Fibroblast of lung (primary cell): ENCODE data around the gene CYP11A1. TPM values are rescaled to one million over a fixed set of nuclear protein-coding genes. Genes with fewer than 3 reads are reported as not detected.

Experiments used
- DNase-seq, 2 donors: peaks; one replicate each; pipeline versions ENCODE4 v3.0.0 to v3.0.0-alpha.2; 2010; ENCODE audit warnings: low read depth in 2 of 2
- H2AFZ ChIP-seq: 2 replicates; pipeline ENCODE4 v1.5.1; 2012; ENCODE audit warnings: low read length, control low read depth, inconsistent platforms
- H3K27ac ChIP-seq: 2 replicates; pipeline ENCODE4 v1.5.1; 2011; ENCODE audit warnings: low read length, control low read depth; ENCODE audit not compliant: insufficient read depth
- H3K27me3 ChIP-seq: 2 replicates; pipeline ENCODE4 v1.5.1; 2011; ENCODE audit warnings: mild to moderate bottlenecking, low read length; ENCODE audit not compliant: control insufficient read depth, insufficient read depth
- H3K36me3 ChIP-seq: 2 replicates; pipeline ENCODE4 v1.5.1; 2011; ENCODE audit warnings: low read length; ENCODE audit not compliant: control insufficient read depth, insufficient read depth
- H3K4me1 ChIP-seq: 2 replicates; pipeline ENCODE4 v1.5.1; 2011; ENCODE audit warnings: low read length; ENCODE audit not compliant: control insufficient read depth, insufficient read depth; ENCODE audit errors: extremely low read depth
- H3K4me2 ChIP-seq: 2 replicates; pipeline ENCODE4 v1.5.1; 2011; ENCODE audit warnings: low read length, control low read depth; ENCODE audit not compliant: insufficient read depth; ENCODE audit errors: extremely low read depth
- H3K4me3 ChIP-seq, 4 experiments: fragments of 200-600 bp in 1 of 4; sonication (generic) in 1 of 4; replicated peaks in 1 of 4; 2 replicates each; pipeline ENCODE4 v1.5.1; 2011 to 2016; ENCODE audit warnings: low read length in 4 of 4, low read depth in 3 of 4, mild to moderate bottlenecking in 3 of 4, control low read depth in 2 of 4, inconsistent platforms in 1 of 4, mixed read lengths in 1 of 4; ENCODE audit not compliant: insufficient read depth in 1 of 4; ENCODE audit errors: control extremely low read depth in 1 of 4
- H3K79me2 ChIP-seq: 2 replicates; pipeline ENCODE4 v1.5.1; 2012; ENCODE audit warnings: mild to moderate bottlenecking, low read length, inconsistent platforms; ENCODE audit not compliant: control insufficient read depth, insufficient read depth
- H3K9ac ChIP-seq: 2 replicates; pipeline ENCODE4 v1.5.1; 2011; ENCODE audit warnings: mild to moderate bottlenecking, low read length, control low read depth; ENCODE audit not compliant: insufficient read depth
- H3K9me3 ChIP-seq: 2 replicates; pipeline ENCODE4 v1.5.1; 2012; ENCODE audit warnings: low read depth, low read length; ENCODE audit not compliant: control insufficient read depth, insufficient read depth
- H4K20me1 ChIP-seq: 2 replicates; pipeline ENCODE4 v1.5.1; 2011; ENCODE audit warnings: low read length; ENCODE audit not compliant: control insufficient read depth, insufficient read depth; ENCODE audit errors: extremely low read depth
- EZH2 ChIP-seq: IDR thresholded peaks from 2 replicates; pipeline ENCODE4 v1.5.1; 2012; ENCODE audit warnings: low read length, control low read depth, mild to moderate bottlenecking; ENCODE audit errors: missing control alignments
- polyA plus RNA-seq, 2 donors: library from polyadenylated mRNA; depleted of rRNA in 1 of 2; stranded (reverse) in 1 of 2; unstranded in 1 of 2; fragments of >200 nt; gene quantifications; 2 replicates each; pipeline ENCODE4 v1.2.1, GENCODE V29; 2011 to 2012; ENCODE audit warnings: missing spikeins in 1 of 2
- total RNA-seq: library from RNA; depleted of rRNA; stranded (reverse); fragments of >200 nt; gene quantifications from 2 replicates; pipeline ENCODE4 v1.2.1, GENCODE V29; 2014
- TF ChIP-seq, protein P1 (sequence below), 2 donors: IDR thresholded peaks in 1 of 2; conservative IDR thresholded peaks in 1 of 2; 1 replicate in 1 of 2; 2 replicates in 1 of 2; pipeline ENCODE4 v1.5.1; 2011 to 2012; ENCODE audit warnings: low read length in 2 of 2, control low read depth in 1 of 2, inconsistent platforms in 1 of 2, low read depth in 1 of 2, mild to moderate bottlenecking in 1 of 2

The CYP11A1 gene
- total and polyA plus RNA-seq, 2 donors (not counting 1 experiment from before 2014, with no cell fraction given), result 0.07 to 0.33 TPM

DNA sequence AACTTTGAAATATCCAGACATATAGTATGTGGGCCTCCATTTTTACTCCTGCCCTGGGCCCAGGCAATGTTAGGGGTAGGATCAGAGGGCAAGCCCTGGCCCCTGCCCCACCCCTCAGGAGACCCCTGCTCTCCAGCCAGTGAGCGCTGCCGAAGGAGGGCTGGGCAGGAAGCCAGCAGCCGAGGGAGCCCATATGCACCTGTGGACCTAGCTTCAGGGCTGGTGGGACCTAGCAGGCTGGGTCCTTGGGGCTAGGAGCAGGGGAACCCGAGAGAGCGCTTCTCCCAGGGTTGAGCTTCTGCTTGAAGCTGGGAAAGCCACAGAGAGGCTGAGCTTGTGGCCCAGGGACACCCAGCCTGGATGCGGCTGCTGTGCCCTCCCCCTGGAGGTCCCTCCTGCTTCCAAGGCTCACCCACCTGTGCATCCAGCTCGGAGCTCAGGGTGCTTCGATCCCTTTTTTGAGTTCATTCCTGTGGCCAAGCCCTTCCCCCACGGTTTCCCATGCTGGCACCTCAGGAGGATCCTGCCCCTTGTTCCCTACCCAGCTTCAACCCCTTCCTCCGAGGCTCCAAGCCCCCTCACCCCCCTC is 21.0 kb upstream of the CYP11A1 start:
- no peak overlapping the region for H3K4me3 ChIP-seq
- no peak overlapping the region for H3K4me2 ChIP-seq
- H3K4me1 ChIP-seq, result peaks cover 10% of the 10 kb centered on the region
- TF ChIP-seq EZH2, result no peak
- TF ChIP-seq, protein P1, sequence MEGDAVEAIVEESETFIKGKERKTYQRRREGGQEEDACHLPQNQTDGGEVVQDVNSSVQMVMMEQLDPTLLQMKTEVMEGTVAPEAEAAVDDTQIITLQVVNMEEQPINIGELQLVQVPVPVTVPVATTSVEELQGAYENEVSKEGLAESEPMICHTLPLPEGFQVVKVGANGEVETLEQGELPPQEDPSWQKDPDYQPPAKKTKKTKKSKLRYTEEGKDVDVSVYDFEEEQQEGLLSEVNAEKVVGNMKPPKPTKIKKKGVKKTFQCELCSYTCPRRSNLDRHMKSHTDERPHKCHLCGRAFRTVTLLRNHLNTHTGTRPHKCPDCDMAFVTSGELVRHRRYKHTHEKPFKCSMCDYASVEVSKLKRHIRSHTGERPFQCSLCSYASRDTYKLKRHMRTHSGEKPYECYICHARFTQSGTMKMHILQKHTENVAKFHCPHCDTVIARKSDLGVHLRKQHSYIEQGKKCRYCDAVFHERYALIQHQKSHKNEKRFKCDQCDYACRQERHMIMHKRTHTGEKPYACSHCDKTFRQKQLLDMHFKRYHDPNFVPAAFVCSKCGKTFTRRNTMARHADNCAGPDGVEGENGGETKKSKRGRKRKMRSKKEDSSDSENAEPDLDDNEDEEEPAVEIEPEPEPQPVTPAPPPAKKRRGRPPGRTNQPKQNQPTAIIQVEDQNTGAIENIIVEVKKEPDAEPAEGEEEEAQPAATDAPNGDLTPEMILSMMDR (conservative IDR thresholded peaks at IDR 0.05 in 1 of 2, IDR thresholded peaks at IDR 0.05 in 1 of 2; ENCODE audit: low read depth in 1 of 2, low read length in 2 of 2), result no peak
- DNase-seq, result no peak
- no peaks in the 10 kb centered on the region for H3K36me3 ChIP-seq
- H3K9ac ChIP-seq, result no peak overlapping the region
- H3K79me2 ChIP-seq, result no peaks in the 10 kb centered on the region
- H3K27ac ChIP-seq, result no peak overlapping the region
- H4K20me1 ChIP-seq, result no peaks in the 10 kb centered on the region
- no peaks in the 10 kb centered on the region for H3K27me3 ChIP-seq
- no peaks in the 10 kb centered on the region for H3K9me3 ChIP-seq
- no peak overlapping the region for H2AFZ ChIP-seq

DNA sequence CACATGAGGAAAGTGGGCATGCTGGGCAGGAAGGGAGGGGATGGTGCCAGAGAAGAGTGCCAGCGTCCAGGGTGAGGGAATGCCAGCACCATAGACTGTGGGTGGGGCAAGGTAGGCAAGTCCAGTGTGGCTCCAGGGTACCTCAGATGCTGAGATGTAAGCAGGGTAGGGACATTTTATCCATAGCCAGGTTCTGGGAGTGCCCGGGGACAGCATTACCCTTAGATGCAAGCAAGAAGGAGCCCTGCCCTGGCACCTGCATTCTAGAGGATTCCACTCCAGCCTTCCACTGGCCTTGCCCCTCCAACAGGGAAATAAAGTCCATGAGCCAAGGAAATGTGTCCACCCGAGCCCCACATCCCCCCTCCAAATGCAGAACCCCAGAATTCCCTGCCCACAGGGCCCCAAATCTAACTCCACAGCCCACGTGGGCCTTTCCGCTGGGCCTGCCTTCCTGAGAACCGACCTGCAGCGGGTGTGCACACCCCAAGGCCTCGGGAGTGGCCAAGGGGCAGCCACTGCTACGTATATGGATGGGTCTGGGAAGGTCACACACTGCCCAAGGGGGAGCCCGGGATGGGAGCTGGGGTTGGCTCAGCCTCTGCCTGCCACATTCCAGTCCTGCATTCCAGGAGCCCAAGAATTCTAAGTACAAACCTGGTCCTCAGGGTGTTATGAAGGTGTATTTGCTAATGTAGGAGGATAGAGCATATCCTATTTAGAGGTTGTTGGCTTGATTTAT is 20.3 kb upstream of the CYP11A1 start:
- no peak overlapping the region for H3K9ac ChIP-seq
- DNase-seq, result no peak
- no peaks in the 10 kb centered on the region for H3K36me3 ChIP-seq
- no peak overlapping the region for H3K27ac ChIP-seq
- no peaks in the 10 kb centered on the region for H3K9me3 ChIP-seq
- H3K4me3 ChIP-seq, result no peak overlapping the region
- H3K4me1 ChIP-seq, result peaks cover 10% of the 10 kb centered on the region
- no peak for TF ChIP-seq EZH2
- TF ChIP-seq, protein P1 (conservative IDR thresholded peaks at IDR 0.05 in 1 of 2, IDR thresholded peaks at IDR 0.05 in 1 of 2; ENCODE audit: low read depth in 1 of 2, low read length in 2 of 2), result no peak
- no peaks in the 10 kb centered on the region for H3K79me2 ChIP-seq
- H3K27me3 ChIP-seq, result no peaks in the 10 kb centered on the region
- no peaks in the 10 kb centered on the region for H4K20me1 ChIP-seq
- no peak overlapping the region for H2AFZ ChIP-seq
- no peak overlapping the region for H3K4me2 ChIP-seq

DNA sequence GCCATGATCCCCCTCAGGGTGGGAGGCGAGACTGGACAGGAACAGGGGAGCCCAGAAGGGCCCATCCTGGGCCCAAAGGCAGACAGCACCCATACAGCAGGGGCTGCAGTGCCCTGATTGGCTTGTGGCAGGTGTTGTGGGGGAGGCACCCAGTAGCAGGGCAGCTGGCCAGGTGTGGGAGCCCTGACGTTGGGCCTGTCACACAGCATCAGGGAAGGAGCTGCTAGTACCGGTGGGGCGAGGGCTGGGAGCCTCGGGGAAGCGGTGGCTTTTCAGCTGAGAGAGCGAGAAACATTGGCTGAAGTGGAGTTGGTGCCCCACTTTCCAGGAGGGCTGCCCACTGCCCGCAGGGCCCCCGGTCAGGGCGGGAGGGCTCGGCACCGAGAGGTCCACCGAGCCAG is 19.7 kb upstream of the CYP11A1 start:
- Histone ChIP-seq H3K79me2 (no peaks in the 10 kb centered on the region), H3K9me3 (no peaks in the 10 kb centered on the region), H3K27me3 (no peaks in the 10 kb centered on the region), H4K20me1 (no peaks in the 10 kb centered on the region), H3K36me3 (no peaks in the 10 kb centered on the region), H3K4me1 (peaks cover 7% of the 10 kb centered on the region), H3K4me3 (no peak overlapping the region), H2AFZ (no peak overlapping the region), H3K4me2 (no peak overlapping the region), H3K27ac (no peak overlapping the region), H3K9ac (no peak overlapping the region)
- TF ChIP-seq, protein P1 (conservative IDR thresholded peaks at IDR 0.05 in 1 of 2, IDR thresholded peaks at IDR 0.05 in 1 of 2; ENCODE audit: low read depth in 1 of 2, low read length in 2 of 2), result no peak
- no peak for TF ChIP-seq EZH2
- DNase-seq, result no peak
